WTC11 (cell line): ENCODE results near the gene LEFTY1. TPM values are rescaled to one million over a fixed set of nuclear protein-coding genes. Genes with fewer than 3 reads are reported as not detected.

Source experiments
- ATAC-seq: fragments of 200-7000 bp; cut with Tn5 transposase; 2 replicates; pipeline ENCODE4 v1.10.0; 2021; ENCODE audit warnings: mild to moderate bottlenecking, moderate library complexity
- CTCF ChIA-PET: fragments of 300-600 bp; sonication (Branson Sonifier 250); formaldehyde crosslinking; loops from one replicate; lab custom pipeline; 2021; ENCODE audit warnings: antibody characterized with exemption; lab: Charles Lee
- POLR2A ChIA-PET: fragments of 350-600 bp; sonication (Branson Sonifier 250); formaldehyde crosslinking; loops from one replicate; lab custom pipeline; 2021; ENCODE audit warnings: antibody characterized with exemption; lab: Charles Lee
- DNase-seq: peaks from one replicate; pipeline ENCODE4 v3.0.0; 2021; ENCODE audit warnings: low spot score
- H3K27ac Mint-ChIP-seq: 2 replicates; pipeline ENCODE4 v1.8.0; 2021; ENCODE audit warnings: mixed read lengths
- H3K27me3 Mint-ChIP-seq: 2 replicates; pipeline ENCODE4 v1.8.0; 2021; ENCODE audit warnings: low read depth, mild to moderate bottlenecking, moderate library complexity, mixed read lengths
- H3K36me3 Mint-ChIP-seq: 2 replicates; pipeline ENCODE4 v1.8.0; 2021; ENCODE audit warnings: mixed read lengths
- H3K4me1 Mint-ChIP-seq: 2 replicates; pipeline ENCODE4 v1.8.0; 2022; ENCODE audit warnings: mixed read lengths
- H3K4me3 Mint-ChIP-seq: 2 replicates; pipeline ENCODE4 v1.8.0; 2021; ENCODE audit warnings: mild to moderate bottlenecking, moderate library complexity, mixed read lengths
- H3K9me3 Mint-ChIP-seq: 2 replicates; pipeline ENCODE4 v1.8.0; 2021; ENCODE audit warnings: mixed read lengths
- ATF6 ChIP-seq: sonication (generic); formaldehyde crosslinking; IDR thresholded peaks from 2 replicates; pipeline ENCODE4 v1.8.1; 2023; ENCODE audit warnings: mild to moderate bottlenecking, missing genetic modification reagents
- CDX4 ChIP-seq: fragments of 250-450 bp; sonication (Bioruptor Pico); IDR thresholded peaks from 2 replicates; pipeline ENCODE4 v1.9.0; 2021; ENCODE audit warnings: moderate library complexity, mild to moderate bottlenecking, inconsistent platforms, borderline replicate concordance
- E2F4 ChIP-seq: sonication (generic); formaldehyde crosslinking; IDR thresholded peaks from 2 replicates; pipeline ENCODE4 v1.8.1; 2022; ENCODE audit warnings: low read depth, mild to moderate bottlenecking, moderate library complexity, missing genetic modification reagents, borderline replicate concordance
- E2F5 ChIP-seq: sonication (generic); formaldehyde crosslinking; IDR thresholded peaks from 2 replicates; pipeline ENCODE4 v1.8.1; 2022; ENCODE audit warnings: mild to moderate bottlenecking, moderate library complexity, missing genetic modification reagents
- ELF4 ChIP-seq: sonication (generic); formaldehyde crosslinking; IDR thresholded peaks from 2 replicates; pipeline ENCODE4 v1.8.1; 2022; ENCODE audit warnings: low read depth, mild to moderate bottlenecking, moderate library complexity, missing genetic modification reagents
- FOXP1 ChIP-seq: sonication (generic); formaldehyde crosslinking; IDR thresholded peaks from 2 replicates; pipeline ENCODE4 v1.8.0; 2022; ENCODE audit warnings: missing genetic modification reagents, mild to moderate bottlenecking, moderate library complexity, borderline replicate concordance
- HMGXB4 ChIP-seq: sonication (generic); formaldehyde crosslinking; IDR thresholded peaks from 2 replicates; pipeline ENCODE4 v1.8.1; 2023; ENCODE audit warnings: mild to moderate bottlenecking, moderate library complexity, missing genetic modification reagents
- JUN ChIP-seq: sonication (generic); formaldehyde crosslinking; IDR thresholded peaks from 2 replicates; pipeline ENCODE4 v1.8.0; 2023; ENCODE audit warnings: mild to moderate bottlenecking, missing genetic modification reagents
- TCF7 ChIP-seq: sonication (generic); formaldehyde crosslinking; IDR thresholded peaks from 2 replicates; pipeline ENCODE4 v1.8.0; 2022; ENCODE audit warnings: mild to moderate bottlenecking, low read depth, missing genetic modification reagents, moderate library complexity
- TEAD4 ChIP-seq: sonication (generic); formaldehyde crosslinking; IDR thresholded peaks from 2 replicates; pipeline ENCODE4 v1.8.0; 2022; ENCODE audit warnings: mild to moderate bottlenecking, missing genetic modification reagents
- TP53 ChIP-seq: sonication (generic); formaldehyde crosslinking; IDR thresholded peaks from 2 replicates; pipeline ENCODE4 v1.8.1; 2023; ENCODE audit warnings: mild to moderate bottlenecking, missing genetic modification reagents
- USF1 ChIP-seq: sonication (generic); formaldehyde crosslinking; IDR thresholded peaks from 2 replicates; pipeline ENCODE4 v1.8.0; 2022; ENCODE audit warnings: mild to moderate bottlenecking, missing genetic modification reagents
- ZNF219 ChIP-seq: sonication (generic); formaldehyde crosslinking; IDR thresholded peaks from 2 replicates; pipeline ENCODE4 v1.8.0; 2023; ENCODE audit warnings: missing genetic modification reagents, mild to moderate bottlenecking, borderline replicate concordance
- ZNF396 ChIP-seq: fragments of 250-450 bp; sonication (Bioruptor Pico); IDR thresholded peaks from 2 replicates; pipeline ENCODE4 v1.8.0; 2021; ENCODE audit warnings: mild to moderate bottlenecking, moderate library complexity, borderline replicate concordance
- total RNA-seq: library from RNA; stranded (reverse); gene quantifications from 3 replicates; pipeline ENCODE4 v1.2.3, GENCODE V29; 2021

The LEFTY1 gene
- total RNA-seq, 1 experiment from 2014 or later, result 52.9 TPM

- no peak overlapping the region for H3K4me3 Mint-ChIP-seq
- H3K27ac Mint-ChIP-seq, result no peak overlapping the region
- ChIA-PET CTCF (no interaction called here), POLR2A (no interaction called here)
- no peaks in the 10 kb centered on the region for H3K27me3 Mint-ChIP-seq
- peaks cover 74% of the 10 kb centered on the region for H3K36me3 Mint-ChIP-seq
- TF ChIP-seq ATF6 (CRISPR knock-in tag), result no peak
- no peak for TF ChIP-seq TEAD4 (CRISPR knock-in tag)
- ATAC-seq, result no peak; the same call in 1 of the 2 replicates
- H3K9me3 Mint-ChIP-seq, result no peaks in the 10 kb centered on the region
- H3K4me1 Mint-ChIP-seq, result peaks cover 2% of the 10 kb centered on the region
- DNase-seq, result no peak
These were observed 22.7 kb downstream of the LEFTY1 start for GRCh38 chr1:225866061-225866837.

- no peaks in the 10 kb centered on the region for H3K9me3 Mint-ChIP-seq
- no peak overlapping the region for H3K4me3 Mint-ChIP-seq
- ChIA-PET POLR2A (no interaction called here), CTCF (no interaction called here)
- no peaks in the 10 kb centered on the region for H3K4me1 Mint-ChIP-seq
- H3K27me3 Mint-ChIP-seq, result no peaks in the 10 kb centered on the region
- ATAC-seq (no peak), DNase-seq (no peak)
- H3K36me3 Mint-ChIP-seq, result peaks cover 74% of the 10 kb centered on the region
- TF ChIP-seq E2F5 (CRISPR knock-in tag) (no peak), TP53 (CRISPR knock-in tag) (no peak), USF1 (CRISPR knock-in tag) (no peak), CDX4 (CRISPR knock-in tag) (no peak), JUN (CRISPR knock-in tag) (no peak), ZNF219 (CRISPR knock-in tag) (no peak), E2F4 (CRISPR knock-in tag) (no peak), FOXP1 (CRISPR knock-in tag) (no peak), HMGXB4 (CRISPR knock-in tag) (no peak), TCF7 (no peak), ELF4 (CRISPR knock-in tag) (no peak), ZNF396 (no peak)
- H3K27ac Mint-ChIP-seq, result no peak overlapping the region
These were observed 23.4 kb downstream of the LEFTY1 start for GRCh38 chr1:225865514-225865913.
